Mucosa of descending colon (tissue), 3 donors: ENCODE results near the gene RHOH. TPM values are rescaled to one million over a fixed set of nuclear protein-coding genes. Genes with fewer than 3 reads are reported as not detected.

Source experiments
- ATAC-seq: fragments of 200-7000 bp; cut with Tn5 transposase; one replicate; pipeline ENCODE4 v1.9.1; 2020; ENCODE audit warnings: mild to moderate bottlenecking, moderate library complexity
- DNase-seq, 3 donors: peaks; one replicate each; pipeline ENCODE4 v3.0.0-alpha.2; 2020
- H3K36me3 ChIP-seq: fragments of 200-600 bp; one replicate; pipeline ENCODE4 v1.8.0; 2021; ENCODE audit warnings: low read depth, mild to moderate bottlenecking
- H3K4me1 ChIP-seq: fragments of 200-600 bp; one replicate; pipeline ENCODE4 v1.8.0; 2021; ENCODE audit warnings: low read depth, mild to moderate bottlenecking
- H3K4me3 ChIP-seq: fragments of 200-600 bp; one replicate; pipeline ENCODE4 v1.8.0; 2021; ENCODE audit warnings: mild to moderate bottlenecking
- H3K9me3 ChIP-seq: fragments of 200-600 bp; one replicate; pipeline ENCODE4 v1.8.0; 2021; ENCODE audit warnings: mild to moderate bottlenecking
- CTCF ChIP-seq: fragments of 200-600 bp; IDR thresholded peaks from one replicate; pipeline ENCODE4 v1.8.0; 2022; ENCODE audit warnings: antibody characterized with exemption, mild to moderate bottlenecking
- intact Hi-C, 2 donors: fragments of 100-400 bp; cut with DNase I in 1 of 2; cut with micrococcal nuclease in 1 of 2; formaldehyde crosslinking; loops; one replicate each; pipeline versions ENCODE4 v1.11.0 to v1.11.1; 2022; cut with DNase I, micrococcal nuclease
- total RNA-seq, 3 donors: library from RNA; stranded (reverse); fragmentation: NEBNext Ultra II Directional in 2 of 3; extraction: Animal tissue kit (Norgen Biotek cat#: 25700) in 2 of 3; gene quantifications; one replicate each; pipeline versions ENCODE4 v1.2.1 to v1.2.4, GENCODE V29; 2021 to 2023
- donor health status: DM: no; HTN: no; CAD: no; lungs with moderate emphysema.
- donor health status: DM: no; HTN: no; CAD: no.
- donor health status: DM: no; HTN: yes; CAD: no.

RHOH gene
- total RNA-seq, 3 donors from 2014 or later = 1.9 to 5.8 (median 2.8) TPM

GRCh38 chr4:40204507-40205258 lies 7.9 kb downstream of the RHOH start:
- Histone ChIP-seq H3K36me3 (no peaks in the 10 kb centered on the region), H3K9me3 (no peaks in the 10 kb centered on the region), H3K4me3 (no peak overlapping the region), H3K4me1 (peaks cover 2% of the 10 kb centered on the region)
- no peak for TF ChIP-seq CTCF
- ATAC-seq (no peak), DNase-seq (no peak)
- intact Hi-C loops = no loop called here

- intact Hi-C loops = no loop called here
- peaks cover 2% of the 10 kb centered on the region for H3K4me1 ChIP-seq
- H3K4me3 ChIP-seq = no peak overlapping the region
- DNase-seq = no peak
- ATAC-seq = peak; percentile 71
- H3K9me3 ChIP-seq = no peaks in the 10 kb centered on the region
- no peaks in the 10 kb centered on the region for H3K36me3 ChIP-seq
- TF ChIP-seq CTCF = no peak
These were observed 8.7 kb downstream of the RHOH start for GRCh38 chr4:40205259-40206198.

GRCh38 chr4:40206426-40206825 lies 9.6 kb downstream of the RHOH start:
- Histone ChIP-seq H3K36me3 (no peaks in the 10 kb centered on the region), H3K9me3 (no peaks in the 10 kb centered on the region), H3K4me1 (peaks cover 2% of the 10 kb centered on the region), H3K4me3 (no peak overlapping the region)
- no peak for TF ChIP-seq CTCF
- ATAC-seq (no peak), DNase-seq (no peak)
- intact Hi-C loops = no loop called here

DNA sequence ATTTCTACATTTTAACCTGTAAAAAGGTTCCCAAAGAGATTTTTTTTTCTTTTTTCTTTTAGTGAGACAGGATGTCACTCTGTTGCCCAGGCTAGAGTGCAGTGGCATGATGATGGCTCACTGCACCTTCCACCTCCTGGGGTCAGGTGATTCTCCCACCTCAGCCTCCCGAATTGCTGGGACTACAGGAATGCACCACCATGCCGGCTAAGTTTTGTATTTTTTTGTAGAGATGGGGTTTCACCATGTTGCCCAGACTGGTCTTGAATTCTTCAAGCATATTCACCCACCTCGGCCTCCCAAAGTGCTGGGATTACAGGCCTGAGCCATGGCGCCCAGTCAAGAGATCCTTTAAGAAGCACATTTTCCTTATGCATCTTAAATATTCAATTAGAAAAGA lies 12.6 kb downstream of the RHOH start:
- no peak overlapping the region for H3K4me3 ChIP-seq
- ATAC-seq = no peak
- peaks cover 2% of the 10 kb centered on the region for H3K4me1 ChIP-seq
- no peak for DNase-seq
- no peaks in the 10 kb centered on the region for H3K9me3 ChIP-seq
- no peaks in the 10 kb centered on the region for H3K36me3 ChIP-seq
- no peak for TF ChIP-seq CTCF
- intact Hi-C loops = no loop called here

DNA sequence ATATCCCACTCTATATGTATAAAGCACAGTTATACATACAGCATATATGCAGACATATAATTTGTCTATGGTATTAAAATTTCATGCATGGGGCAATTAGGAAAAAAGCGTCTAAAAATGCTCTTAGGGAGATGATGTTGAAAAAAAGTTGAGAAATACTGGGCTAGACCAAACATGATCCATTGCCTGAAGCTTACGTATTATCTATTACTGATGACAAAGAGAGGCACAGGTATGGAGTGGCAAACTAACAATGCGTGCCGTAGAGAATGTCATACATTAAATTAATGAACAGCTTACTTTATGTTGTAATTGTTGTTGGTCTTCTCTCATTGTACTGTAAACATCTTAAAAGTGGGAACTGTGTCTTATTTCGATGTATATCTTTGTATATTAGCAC lies 13.9 kb downstream of the RHOH start:
- intact Hi-C loops = no loop called here
- DNase-seq = no peak
- no peak for TF ChIP-seq CTCF
- Histone ChIP-seq H3K9me3 (no peaks in the 10 kb centered on the region), H3K36me3 (no peaks in the 10 kb centered on the region), H3K4me1 (no peaks in the 10 kb centered on the region), H3K4me3 (no peak overlapping the region)
- no peak for ATAC-seq
